Activated CD8-positive, alpha-beta memory T cell treated with anti-CD3 and anti-CD28 coated beads, Interleukin-2, amount 10 ng/mL, durations not matched to agents 7 days and 5 days (primary cell): ENCODE measurements around the gene WNT10A. TPM values are rescaled to one million over a fixed set of nuclear protein-coding genes. Genes with fewer than 3 reads are reported as not detected.
"Not testable (repeated sequence)": the region's sequence is repeated elsewhere in the genome, so short reads cannot be mapped to it uniquely, and the experiment has no call there.

Source experiments
- ATAC-seq: fragments of 150-1000 bp; cut with Tn5 transposase; one replicate; pipeline ENCODE4 v1.10.0; 2021; ENCODE audit warnings: moderate library complexity
- CTCF ChIA-PET: fragments of 350-600 bp; sonication (Branson Sonifier 250); formaldehyde crosslinking; loops from one replicate; lab custom pipeline; 2021; ENCODE audit warnings: antibody characterized with exemption; lab: Charles Lee
- DNase-seq: peaks from one replicate; pipeline ENCODE4 v3.0.0-alpha.2; 2020
- H3K27ac Mint-ChIP-seq: one replicate; pipeline ENCODE4 v1.8.0; 2021; ENCODE audit warnings: mild to moderate bottlenecking, mixed read lengths
- H3K27me3 Mint-ChIP-seq: one replicate; pipeline ENCODE4 v1.8.0; 2021; ENCODE audit warnings: mixed read lengths
- H3K36me3 Mint-ChIP-seq: one replicate; pipeline ENCODE4 v1.8.0; 2021; ENCODE audit warnings: mild to moderate bottlenecking, mixed read lengths
- H3K4me1 Mint-ChIP-seq: one replicate; pipeline ENCODE4 v1.8.0; 2021; ENCODE audit warnings: mixed read lengths
- H3K4me3 Mint-ChIP-seq: one replicate; pipeline ENCODE4 v1.8.0; 2021; ENCODE audit warnings: mild to moderate bottlenecking, moderate library complexity, mixed read lengths
- H3K9me3 Mint-ChIP-seq: one replicate; pipeline ENCODE4 v1.8.0; 2022; ENCODE audit warnings: low read depth, mixed read lengths
- total RNA-seq, 2 experiments: library from RNA; stranded (reverse); gene quantifications; one replicate each; pipeline ENCODE4 v1.2.3, GENCODE V29; 2021

Gene WNT10A
- total RNA-seq, 2 experiments from 2014 or later, result 0.23 to 0.35 TPM

DNA sequence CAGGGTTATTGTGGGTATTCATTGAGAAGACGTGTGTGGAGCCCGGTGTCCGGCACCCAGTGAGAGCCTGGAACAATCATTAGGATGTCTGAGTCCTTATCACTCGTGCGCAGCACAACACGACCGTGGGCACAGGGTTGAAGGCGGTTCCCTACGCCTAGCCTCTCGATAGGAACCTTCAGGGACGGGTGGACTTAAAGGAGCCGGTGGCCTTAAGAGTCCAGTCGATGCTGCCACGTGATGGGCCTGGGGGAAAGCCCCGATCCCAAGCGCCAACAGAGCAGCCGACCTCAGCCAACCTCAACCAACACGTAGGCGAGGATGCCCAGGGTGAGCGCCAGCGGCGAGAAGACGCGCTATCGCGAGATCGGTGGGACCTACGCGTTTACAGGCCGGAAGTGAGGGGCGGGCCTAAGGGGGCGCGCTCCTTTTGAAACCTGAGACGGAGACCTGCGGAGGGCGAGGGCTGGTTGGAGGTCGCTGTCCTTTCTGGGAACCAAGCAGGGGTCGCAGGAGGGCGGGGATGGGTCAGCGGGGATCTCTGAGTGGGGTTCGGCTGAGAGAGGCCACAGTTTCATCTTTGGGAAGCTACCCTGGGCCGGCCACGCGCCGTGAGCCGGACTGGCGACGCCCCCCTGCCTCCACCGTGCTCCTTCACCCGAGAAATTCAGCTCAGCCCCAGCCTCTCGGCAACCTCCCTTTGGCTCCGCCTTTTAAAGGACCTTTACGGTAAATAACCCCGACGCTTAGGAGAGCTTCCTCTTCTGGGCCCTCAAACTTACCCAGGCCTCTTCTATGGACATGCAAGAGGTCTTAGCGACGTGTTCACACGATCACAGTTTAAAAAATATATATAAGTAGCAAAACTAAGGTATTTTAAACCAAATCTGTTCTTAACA is 28.3 kb downstream of the WNT10A start:
- peaks cover 27% of the 10 kb centered on the region for H3K27me3 Mint-ChIP-seq
- H3K4me1 Mint-ChIP-seq, result peaks cover 17% of the 10 kb centered on the region
- DNase-seq (peak; percentile 95), ATAC-seq (peak; percentile 98)
- peak overlapping the region; percentile 82 for H3K4me3 Mint-ChIP-seq
- peak overlapping the region; percentile 84 for H3K27ac Mint-ChIP-seq
- H3K36me3 Mint-ChIP-seq, result no peaks in the 10 kb centered on the region
- no peaks in the 10 kb centered on the region for H3K9me3 Mint-ChIP-seq
- CTCF ChIA-PET, result interaction anchor here (0.6 to 10.5 kb wide), 8 partner anchors 11 to 1395 kb away, joined by 3 to 88 read pairs (median 3); partner anchors contain the start of gene WNT6

DNA sequence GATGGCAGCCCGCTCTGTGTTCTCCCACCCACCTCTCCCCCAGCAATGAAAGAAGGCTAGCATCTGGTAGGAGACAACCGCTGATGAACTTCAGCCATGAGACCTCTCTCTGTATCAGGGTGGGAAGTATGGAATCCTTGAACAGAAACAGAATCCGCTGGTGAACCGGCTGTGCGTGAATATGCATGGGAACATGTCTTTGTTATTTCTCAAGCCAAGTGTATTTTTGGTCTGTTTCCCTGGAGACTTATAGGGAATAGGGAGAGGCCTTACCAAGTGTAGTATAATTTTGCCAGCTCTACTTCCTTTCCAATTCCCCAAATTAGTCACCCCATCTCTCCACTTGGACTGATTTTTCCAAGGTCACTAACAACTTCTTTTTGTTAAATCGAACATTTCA is 30.1 kb downstream of the WNT10A start:
- peaks cover 16% of the 10 kb centered on the region for H3K27me3 Mint-ChIP-seq
- no peak overlapping the region for H3K4me3 Mint-ChIP-seq
- peaks cover 14% of the 10 kb centered on the region for H3K4me1 Mint-ChIP-seq
- no peak overlapping the region for H3K27ac Mint-ChIP-seq
- no peaks in the 10 kb centered on the region for H3K9me3 Mint-ChIP-seq
- no peaks in the 10 kb centered on the region for H3K36me3 Mint-ChIP-seq
- DNase-seq (no peak), ATAC-seq (no peak)
- CTCF ChIA-PET, result interaction anchor here (0.7 to 10.5 kb wide), 4 partner anchors 13 to 69 kb away, joined by 3 to 88 read pairs (median 6); no protein-coding TSS in a partner anchor

DNA sequence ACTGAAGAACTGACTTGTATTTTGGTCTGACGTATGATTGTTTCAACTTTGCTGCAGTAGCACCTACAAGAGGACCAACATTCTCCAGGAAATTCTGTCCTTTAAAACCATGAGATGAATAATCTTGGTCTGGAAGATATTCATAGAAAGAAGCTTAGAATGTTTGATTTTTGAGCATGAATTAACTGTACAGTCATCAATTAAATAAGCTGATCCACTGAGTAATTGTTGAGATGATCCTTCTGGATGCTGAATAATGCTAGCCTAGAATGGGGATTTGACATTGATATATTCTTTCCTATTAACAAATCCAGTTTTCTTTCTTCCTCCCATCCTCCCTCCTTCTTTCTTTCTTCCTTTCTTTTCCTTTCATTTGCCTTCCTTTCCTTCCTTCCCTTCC is 39.9 kb downstream of the WNT10A start:
- H3K27ac Mint-ChIP-seq, result no peak overlapping the region
- ATAC-seq (no peak), DNase-seq (no peak)
- no peaks in the 10 kb centered on the region for H3K4me1 Mint-ChIP-seq
- no peaks in the 10 kb centered on the region for H3K36me3 Mint-ChIP-seq
- H3K4me3 Mint-ChIP-seq, result no peak overlapping the region
- peaks cover 25% of the 10 kb centered on the region for H3K27me3 Mint-ChIP-seq
- CTCF ChIA-PET, result no interaction called here
- H3K9me3 Mint-ChIP-seq, result no peaks in the 10 kb centered on the region

GRCh38 chr2:218924757-218925156 is 44.1 kb downstream of the WNT10A start:
- no peak for ATAC-seq
- DNase-seq, result no peak
- Mint-ChIP-seq H3K27me3 (peaks cover 36% of the 10 kb centered on the region), H3K4me1 (no peaks in the 10 kb centered on the region), H3K36me3 (no peaks in the 10 kb centered on the region), H3K27ac (no peak overlapping the region), H3K4me3 (no peak overlapping the region), H3K9me3 (no peaks in the 10 kb centered on the region)
- CTCF ChIA-PET, result no interaction called here

DNA sequence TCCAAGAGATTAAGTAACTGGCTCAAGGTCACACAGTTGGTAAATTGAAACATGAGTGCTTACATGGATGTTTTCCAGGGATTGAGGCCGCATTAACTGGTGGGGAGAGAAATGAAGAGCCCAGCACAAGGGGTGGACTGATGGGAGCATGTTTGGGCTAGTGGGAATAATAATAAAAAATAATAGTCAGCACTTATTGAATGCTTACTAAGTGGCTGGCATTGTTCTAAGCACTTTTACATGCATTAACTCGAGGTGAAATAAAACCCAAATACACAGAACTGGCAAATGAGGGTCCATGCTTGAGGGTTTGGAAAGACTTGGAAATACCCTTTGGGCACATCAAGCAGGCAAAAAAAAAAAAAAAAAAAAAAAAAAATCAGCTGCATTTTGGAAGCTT is 44.8 kb downstream of the WNT10A start:
- Mint-ChIP-seq H3K4me1 (no peaks in the 10 kb centered on the region), H3K9me3 (no peaks in the 10 kb centered on the region), H3K27me3 (peaks cover 36% of the 10 kb centered on the region), H3K27ac (no peak overlapping the region), H3K36me3 (no peaks in the 10 kb centered on the region), H3K4me3 (no peak overlapping the region)
- CTCF ChIA-PET, result no interaction called here
- DNase-seq (no peak), ATAC-seq (no peak)

- DNase-seq (no peak), ATAC-seq (no peak)
- H3K4me1 Mint-ChIP-seq, result no peaks in the 10 kb centered on the region
- H3K4me3 Mint-ChIP-seq, result no peak overlapping the region
- no peaks in the 10 kb centered on the region for H3K36me3 Mint-ChIP-seq
- CTCF ChIA-PET, result no interaction called here
- H3K27ac Mint-ChIP-seq, result no peak overlapping the region
- H3K9me3 Mint-ChIP-seq, result no peaks in the 10 kb centered on the region
- H3K27me3 Mint-ChIP-seq, result peaks cover 33% of the 10 kb centered on the region
Measured at GRCh38 chr2:218927422-218927821, 46.8 kb downstream of the WNT10A start.

DNA sequence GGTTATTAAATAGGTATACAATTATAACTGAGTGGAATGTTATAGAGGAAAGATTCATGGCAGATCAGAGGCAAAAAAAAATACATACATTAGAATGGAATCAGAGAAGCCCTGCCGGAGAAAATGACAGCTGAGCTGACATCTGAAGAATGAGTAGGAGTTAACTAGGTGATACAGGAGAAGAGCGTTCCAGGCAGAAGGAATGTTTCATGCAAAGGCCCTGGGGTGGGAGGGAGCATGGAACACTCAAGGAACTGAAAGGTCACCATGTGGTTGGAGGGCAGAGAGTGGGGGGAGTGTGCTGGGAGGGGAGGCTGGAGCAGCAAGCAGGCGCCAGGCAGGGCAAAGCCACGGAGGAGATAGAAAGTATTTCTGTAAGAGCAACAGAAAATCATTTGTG is 47.2 kb downstream of the WNT10A start:
- Mint-ChIP-seq H3K36me3 (no peaks in the 10 kb centered on the region), H3K27me3 (peaks cover 32% of the 10 kb centered on the region), H3K9me3 (no peaks in the 10 kb centered on the region), H3K4me3 (no peak overlapping the region), H3K27ac (no peak overlapping the region), H3K4me1 (no peaks in the 10 kb centered on the region)
- DNase-seq, result no peak
- no peak for ATAC-seq
- CTCF ChIA-PET, result no interaction called here

- not testable (repeated sequence) for H3K9me3 Mint-ChIP-seq, H3K36me3 Mint-ChIP-seq, H3K27ac Mint-ChIP-seq, H3K4me3 Mint-ChIP-seq, H3K4me1 Mint-ChIP-seq, DNase-seq, ATAC-seq
- CTCF ChIA-PET, result interaction anchor here (1.0 kb wide), 1 partner anchor 43 kb away, joined by 4 read pairs; no protein-coding TSS in a partner anchor
- H3K27me3 Mint-ChIP-seq, result peaks cover 38% of the 10 kb centered on the region
Measured at GRCh38 chr2:218930488-218930887, 49.8 kb downstream of the WNT10A start.

- H3K9me3 Mint-ChIP-seq, CTCF ChIA-PET, DNase-seq, H3K4me1 Mint-ChIP-seq, ATAC-seq, H3K36me3 Mint-ChIP-seq, H3K4me3 Mint-ChIP-seq, H3K27ac Mint-ChIP-seq: not testable (repeated sequence)
- H3K27me3 Mint-ChIP-seq, result peaks cover 38% of the 10 kb centered on the region
Measured at GRCh38 chr2:218931751-218932150, 51.1 kb downstream of the WNT10A start.

Other genes starting within 250 kb of the WNT10A start
- gene ZNF142, start 221.2 kb upstream of the WNT10A start, total RNA-seq, result 10 to 100 TPM; 54.2 to 55.4 TPM
- 10 to 100 TPM; 55.2 to 67.6 TPM for gene BCS1L, start 221.2 kb upstream of the WNT10A start, total RNA-seq
- gene RNF25, start 208.8 kb upstream of the WNT10A start, total RNA-seq, result 10 to 100 TPM; 22.0 to 25.7 TPM
- 10 to 100 TPM; 16.8 to 22.4 TPM for gene STK36, start 208.8 kb upstream of the WNT10A start, total RNA-seq
- gene TTLL4, start 170.0 kb upstream of the WNT10A start, total RNA-seq, result 10 to 100 TPM; 39.6 to 40.4 TPM
- gene CYP27A1, start 98.7 kb upstream of the WNT10A start, total RNA-seq, result not detected
- not detected for gene PRKAG3, start 49.0 kb upstream of the WNT10A start, total RNA-seq
- not detected for gene WNT6, start 21.0 kb upstream of the WNT10A start, total RNA-seq
- not detected for gene CDK5R2, start 78.8 kb downstream of the WNT10A start, total RNA-seq
- not detected for gene FEV, start 104.3 kb downstream of the WNT10A start, total RNA-seq
- not detected for gene CRYBA2, start 112.6 kb downstream of the WNT10A start, total RNA-seq
- not detected for gene CFAP65, start 160.7 kb downstream of the WNT10A start, total RNA-seq
- gene IHH, start 180.1 kb downstream of the WNT10A start, total RNA-seq, result not detected